Stimulated activated CD4-positive, alpha-beta T cell treated with anti-CD3 and anti-CD28 coated beads, Interleukin-4, amount 100 ng/mL, for 1 hour (primary cell): ENCODE measurements around the gene CRACR2B.

ENCODE experiments used
- DNase-seq: peaks from one replicate; pipeline ENCODE4 v3.0.0-alpha.2; 2020

Gene CRACR2B

DNA sequence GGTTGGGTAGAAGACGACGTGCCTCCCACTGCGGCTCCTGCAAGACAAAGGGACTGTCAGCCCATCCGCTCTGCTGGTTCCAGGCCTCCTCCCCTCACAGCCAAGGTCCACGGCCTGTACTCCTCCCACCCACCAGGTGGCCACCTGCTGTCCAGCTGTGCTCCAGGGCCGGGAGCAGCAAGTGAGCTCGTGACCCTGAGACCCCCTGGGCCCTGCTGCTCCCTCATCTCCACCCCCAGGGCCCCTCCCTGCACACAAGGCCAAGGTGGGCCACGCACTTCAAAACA lies 42.4 kb downstream of the CRACR2B start:
- no peak for DNase-seq

DNA sequence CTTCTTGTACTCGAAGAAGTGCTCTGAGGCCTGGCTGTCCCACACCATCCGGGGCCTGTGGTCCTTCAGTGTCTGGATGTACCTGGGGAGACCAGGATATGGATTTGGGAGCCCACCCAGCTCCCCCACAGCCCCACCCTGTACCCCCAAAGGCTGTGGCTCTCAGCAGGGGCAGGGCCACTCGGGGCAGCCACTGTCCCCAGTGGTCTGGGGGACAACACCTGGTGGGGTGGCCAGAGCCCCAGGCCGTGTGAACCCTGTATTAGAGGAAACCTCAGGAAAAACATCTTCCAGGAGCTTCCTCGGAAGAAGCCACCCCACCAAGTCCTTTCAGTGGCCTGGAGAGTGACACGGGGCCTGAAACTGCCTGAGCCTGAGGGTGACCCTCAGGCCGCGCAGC lies 42.7 kb downstream of the CRACR2B start:
- DNase-seq = no peak

DNA sequence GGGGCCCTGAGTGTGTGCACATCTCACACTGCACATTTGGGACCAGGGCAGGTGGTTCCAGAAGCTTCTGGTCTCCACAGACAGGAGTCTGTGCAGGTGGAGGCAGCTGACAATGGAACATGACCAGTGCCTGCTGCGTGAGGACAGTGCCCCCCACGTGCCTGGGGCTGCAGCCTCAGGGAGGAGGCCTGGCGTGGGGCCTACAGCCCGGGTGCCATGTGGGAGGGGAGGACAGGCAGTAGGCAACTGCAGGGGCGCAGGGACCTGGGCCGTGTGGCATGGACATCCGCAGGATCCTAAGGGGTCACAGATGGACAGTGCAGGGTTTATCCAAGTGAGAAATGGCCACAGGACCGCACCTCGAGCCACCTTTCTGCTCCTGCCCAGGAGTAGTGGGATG lies 43.8 kb downstream of the CRACR2B start:
- no peak for DNase-seq

DNA sequence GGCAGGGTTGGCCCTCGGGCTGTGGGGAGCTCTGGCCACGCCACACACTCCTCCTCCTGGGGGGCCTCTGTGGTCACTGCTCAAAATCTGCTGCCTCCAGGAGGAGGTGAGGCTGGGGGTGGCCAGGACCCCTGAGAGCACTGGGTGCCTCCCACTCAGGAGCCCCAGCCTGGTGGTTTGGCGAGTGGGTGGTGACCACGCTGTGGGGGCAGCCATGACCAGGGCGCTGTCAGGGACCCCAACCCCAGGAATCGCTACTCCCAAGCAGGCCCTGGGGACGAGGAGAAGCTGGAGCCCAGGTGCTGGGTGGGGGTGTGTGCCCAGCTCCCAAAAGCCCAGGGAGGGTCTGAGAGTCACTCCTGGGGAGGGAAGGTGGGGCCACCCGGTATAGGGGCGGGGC lies 45.1 kb downstream of the CRACR2B start:
- no peak for DNase-seq

DNA sequence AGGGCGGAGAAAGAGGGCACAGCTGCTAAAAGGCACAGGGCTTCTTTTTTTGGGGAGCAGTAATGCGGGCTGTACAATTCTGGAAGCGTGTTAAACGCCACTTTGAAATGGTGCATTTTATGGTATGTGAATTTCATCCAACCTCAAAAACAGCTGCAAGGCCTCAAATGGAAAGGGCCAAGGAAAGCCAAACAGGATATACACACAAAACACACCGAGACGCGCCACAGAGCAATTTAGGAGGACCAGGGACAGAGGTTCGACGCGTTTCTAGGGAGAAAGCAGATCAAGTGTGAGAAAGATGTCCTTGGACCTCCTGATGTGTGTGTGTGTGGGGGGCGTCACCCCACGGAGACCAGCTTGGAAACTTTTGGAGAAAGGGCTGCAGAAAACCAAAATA lies 46.0 kb downstream of the CRACR2B start:
- DNase-seq = no peak

DNA sequence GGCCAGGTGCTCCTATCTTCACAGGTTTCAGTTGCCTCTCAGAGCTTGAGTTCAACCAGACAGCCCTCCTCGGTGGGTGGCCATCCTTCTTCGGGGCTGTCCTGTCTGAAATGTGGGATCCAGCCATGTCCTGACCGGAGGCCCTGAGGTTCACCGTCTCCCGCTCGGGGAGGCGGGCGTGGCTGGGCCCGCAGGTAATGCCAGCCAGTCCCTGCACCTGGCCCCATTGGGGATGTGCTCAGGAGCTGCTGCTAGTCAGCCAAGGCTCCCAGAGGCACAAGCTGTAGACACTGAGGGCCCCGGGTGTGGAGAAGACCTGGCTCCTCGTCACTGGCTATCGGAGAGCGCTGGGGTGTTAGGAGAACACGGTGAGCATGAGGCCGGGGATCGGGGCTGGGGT lies 47.5 kb downstream of the CRACR2B start:
- no peak for DNase-seq

DNA sequence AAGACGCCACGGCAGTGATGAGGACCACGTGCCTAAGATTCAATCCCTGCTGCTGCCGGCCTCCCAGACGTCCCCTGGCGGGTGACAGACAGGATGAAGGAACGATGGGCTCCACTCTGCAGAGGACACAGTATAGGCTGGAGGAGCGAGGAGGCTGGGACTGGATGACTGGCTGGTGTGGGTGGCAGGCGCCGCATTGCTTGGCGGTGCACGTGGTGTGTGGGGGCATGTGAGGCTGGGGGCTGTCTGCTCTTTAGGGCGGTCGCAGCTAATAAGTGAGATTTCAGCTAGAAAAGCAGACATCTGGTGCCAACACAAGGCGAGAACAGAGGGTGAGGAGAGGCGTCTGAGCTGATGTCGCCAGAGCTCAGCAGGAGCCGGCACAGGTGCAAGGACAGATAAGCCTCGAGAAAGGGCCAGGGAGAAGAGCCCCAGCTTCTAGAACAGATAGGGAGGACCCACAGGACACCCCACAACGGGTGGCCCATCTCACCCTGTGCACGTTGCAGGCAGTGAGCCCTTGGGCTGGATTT lies 48.1 kb downstream of the CRACR2B start:
- no peak for DNase-seq

DNA sequence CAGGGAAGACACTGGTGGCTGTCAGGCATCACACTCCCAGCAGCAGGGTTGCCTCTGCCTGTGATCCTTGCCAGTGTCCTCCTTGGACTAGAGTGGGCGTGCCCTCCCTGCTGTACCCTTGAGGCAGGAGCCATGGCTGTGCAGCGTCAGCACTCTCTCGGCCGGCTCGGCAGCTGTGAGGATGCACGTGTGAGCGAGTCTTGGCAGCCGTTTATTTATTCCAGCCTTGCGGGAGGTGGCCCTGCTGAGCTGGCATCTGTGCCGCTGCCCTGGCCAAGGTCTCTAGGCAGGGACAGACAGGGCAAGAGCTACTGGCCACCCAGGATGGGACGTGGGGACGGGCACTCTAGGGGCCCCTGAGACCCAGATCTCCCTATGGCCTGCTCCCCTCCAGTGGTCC lies 48.8 kb downstream of the CRACR2B start:
- no peak for DNase-seq

DNA sequence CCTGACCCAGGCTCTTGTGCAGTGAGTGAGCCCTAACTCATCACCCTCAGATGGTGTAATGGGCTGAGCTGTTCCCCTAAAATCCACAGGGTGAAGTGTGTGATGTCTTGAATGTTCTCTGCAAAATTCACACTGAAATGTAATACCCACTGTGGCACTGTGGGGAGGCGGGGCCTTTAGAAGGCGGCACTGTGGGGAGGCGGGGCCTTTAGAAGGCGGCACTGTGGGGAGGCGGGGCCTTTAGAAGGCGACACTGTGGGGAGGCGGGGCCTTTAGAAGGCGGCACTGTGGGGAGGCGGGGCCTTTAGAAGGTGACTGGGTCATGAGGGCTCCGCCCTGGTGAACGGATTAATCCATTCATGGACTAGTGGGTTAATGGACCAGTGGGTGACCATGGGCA lies 49.8 kb downstream of the CRACR2B start:
- DNase-seq = no peak

DNA sequence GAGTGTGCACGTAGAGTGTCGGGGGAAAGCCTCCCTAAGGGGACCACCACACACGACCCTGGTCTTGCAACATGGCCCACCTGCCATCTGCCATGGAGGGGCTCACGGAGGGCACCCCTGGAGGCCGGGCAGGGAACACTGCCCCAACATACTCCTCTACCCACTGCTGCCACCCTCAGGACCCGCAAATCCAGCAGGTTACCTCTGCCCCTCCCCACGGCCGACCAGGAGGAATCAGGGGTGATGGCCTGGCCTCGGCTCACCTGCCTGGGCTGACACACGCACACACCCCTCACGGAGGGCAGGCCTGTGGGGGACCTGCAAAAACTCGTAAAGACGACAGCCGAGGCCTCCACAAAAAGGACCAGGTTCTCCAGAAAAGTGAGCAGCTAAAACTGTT lies 52.7 kb downstream of the CRACR2B start:
- DNase-seq = no peak
